ENCODE data around the gene C1orf74. TPM values are rescaled to one million over a fixed set of nuclear protein-coding genes. Genes with fewer than 3 reads are reported as not detected.

Gene C1orf74
- total RNA-seq, 3 donors from 2014 or later (not counting 1 experiment from before 2014, with no cell fraction given) = 0.75 to 0.88 (median 0.80) TPM

- H3K27ac Mint-ChIP-seq = no peak overlapping the region
- no peak for ATAC-seq
- peak overlapping the region; percentile 61 for H3K4me3 Mint-ChIP-seq
- WGBS (ENCODE audit: insufficient coverage) = 94% methylated on average over 1 of the region's 2 CpGs
- H3K36me3 Mint-ChIP-seq = peaks cover 10% of the 10 kb centered on the region
- TF ChIP-seq CTCF (IDR thresholded peaks at IDR 0.05) = no peak
- DNase-seq = no peak
- Histone ChIP-seq H3K27me3 (ENCODE audit: control insufficient read depth, insufficient read depth, low read length) (no peaks in the 10 kb centered on the region), H3K36me3 (ENCODE audit: control insufficient read depth, insufficient read depth, low read length) (peaks cover 37% of the 10 kb centered on the region), H3K27ac (ENCODE audit: low read length) (no peak overlapping the region), H3K4me1 (ENCODE audit: control insufficient read depth, insufficient read depth, low read length) (peaks cover 19% of the 10 kb centered on the region), H3K9me3 (ENCODE audit: control insufficient read depth, insufficient read depth, low read length) (no peaks in the 10 kb centered on the region), H3K4me3 (ENCODE audit: low read length) (no peak overlapping the region)
- H3K9me3 Mint-ChIP-seq = no peaks in the 10 kb centered on the region
- H3K27me3 Mint-ChIP-seq (ENCODE audit: low read depth in 2 of 2) = no peaks in the 10 kb centered on the region
- intact Hi-C loops (cut with micrococcal nuclease) = no loop called here
- peaks cover 14 to 27% of the 10 kb centered on the region in 2 donors for H3K4me1 Mint-ChIP-seq
These were observed 45.4 kb upstream of the C1orf74 start for GRCh38 chr1:209829716-209830115.

DNA sequence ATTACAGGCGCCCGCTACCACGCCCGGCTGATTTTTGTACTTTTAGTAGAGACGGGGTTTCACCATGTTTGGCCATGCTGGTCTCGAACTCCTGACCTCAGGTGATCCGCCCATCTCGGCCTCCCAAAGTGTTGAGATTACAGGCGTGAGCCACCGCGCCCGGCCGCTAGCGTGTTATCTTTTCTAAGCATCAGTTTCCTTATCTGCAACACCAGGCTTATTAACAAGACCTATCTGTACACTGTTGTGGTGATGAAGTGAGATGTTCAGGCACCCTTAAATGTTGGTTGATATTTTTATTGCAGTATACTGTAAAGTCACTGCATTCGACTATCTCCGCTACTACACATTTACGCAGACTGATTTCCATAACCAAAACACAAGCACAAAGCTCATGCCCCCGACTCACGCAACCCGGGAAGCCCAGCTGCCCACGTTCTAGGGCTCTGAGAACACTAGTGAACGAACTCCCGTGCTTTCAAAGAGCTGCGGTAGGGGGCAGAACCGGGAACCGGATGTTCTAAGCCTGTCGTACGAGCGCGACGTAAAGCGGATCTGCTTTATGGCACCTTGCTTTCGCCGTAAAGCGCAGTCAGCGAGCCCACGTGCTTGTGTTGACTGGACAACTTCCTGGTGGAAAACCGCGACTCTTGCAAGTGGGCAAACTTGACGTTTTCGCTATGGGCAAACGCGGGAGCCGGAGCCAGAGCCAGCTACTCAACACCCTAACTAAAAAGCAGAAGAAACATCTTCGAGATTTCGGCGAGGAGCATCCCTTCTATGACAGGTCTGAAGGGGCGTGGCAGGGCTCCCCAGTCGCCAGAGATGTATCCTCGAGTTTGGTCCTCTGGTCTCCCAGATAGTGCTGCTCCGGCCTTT is 43.3 kb upstream of the C1orf74 start, which contains the start of gene UTP25:
UTP25 (plus strand) TSS at position 589 of the 879 bp plus-strand sequence; CDS start at position 681, 92 bp downstream.
- peaks cover 24 to 37% of the 10 kb centered on the region in 2 donors for H3K4me1 Mint-ChIP-seq
- Histone ChIP-seq H3K9me3 (ENCODE audit: control insufficient read depth, insufficient read depth, low read length) (no peaks in the 10 kb centered on the region), H3K27me3 (ENCODE audit: control insufficient read depth, insufficient read depth, low read length) (peaks cover 5% of the 10 kb centered on the region), H3K4me1 (ENCODE audit: control insufficient read depth, insufficient read depth, low read length) (peaks cover 19% of the 10 kb centered on the region), H3K36me3 (ENCODE audit: control insufficient read depth, insufficient read depth, low read length) (peaks cover 16% of the 10 kb centered on the region), H3K27ac (ENCODE audit: low read length) (peak within 1 kb of the TSS; percentile 69), H3K4me3 (ENCODE audit: low read length) (peak within 1 kb of the TSS; percentile 81)
- peak within 1 kb of the TSS; percentile 92 for H3K4me3 Mint-ChIP-seq
- ATAC-seq = peak; percentile 88 to 97 (median 91)
- H3K9me3 Mint-ChIP-seq = no peaks in the 10 kb centered on the region
- H3K27me3 Mint-ChIP-seq (ENCODE audit: low read depth in 2 of 2) = peaks cover 5 to 7% of the 10 kb centered on the region in 2 donors
- intact Hi-C loops (cut with micrococcal nuclease) = loop anchor here (1.0 kb wide), 1 partner anchor 43 kb away; the partner anchor contains the start of gene C1orf74
- TF ChIP-seq CTCF (IDR thresholded peaks at IDR 0.05) = peak; percentile 63
- H3K27ac Mint-ChIP-seq = peak within 1 kb of the TSS; percentile 88 to 93
- no peaks in the 10 kb centered on the region for H3K36me3 Mint-ChIP-seq
- peak; percentile 91 to 98 for DNase-seq
- WGBS (ENCODE audit: insufficient coverage) = 15% methylated on average over 51 of the region's 51 CpGs

- no peak for ATAC-seq
These were observed 41.5 kb upstream of the C1orf74 start for GRCh38 chr1:209825591-209826434.

More at GRCh38 chr1:209825591-209826434, 41.5 kb upstream of the C1orf74 start:
- TF ChIP-seq CTCF (IDR thresholded peaks at IDR 0.05) = no peak
- H3K27ac ChIP-seq (ENCODE audit: low read length) = no peak overlapping the region
- Mint-ChIP-seq H3K9me3 (no peaks in the 10 kb centered on the region), H3K27me3 (ENCODE audit: low read depth in 2 of 2) (peaks cover 12 to 17% of the 10 kb centered on the region in 2 donors), H3K36me3 (no peaks in the 10 kb centered on the region), H3K4me3 (no peak overlapping the region), H3K4me1 (peaks cover 24 to 37% of the 10 kb centered on the region in 2 donors), H3K27ac (no peak overlapping the region)
- no peak for DNase-seq
- H3K4me1 ChIP-seq (ENCODE audit: control insufficient read depth, insufficient read depth, low read length) = peaks cover 19% of the 10 kb centered on the region
- peaks cover 6% of the 10 kb centered on the region for H3K27me3 ChIP-seq (ENCODE audit: control insufficient read depth, insufficient read depth, low read length)
- intact Hi-C loops (cut with micrococcal nuclease) = no loop called here
- H3K4me3 ChIP-seq (ENCODE audit: low read length) = no peak overlapping the region
- 84% methylated on average over 11 of the region's 11 CpGs for WGBS (ENCODE audit: insufficient coverage)
- peaks cover under 1% of the 10 kb centered on the region for H3K36me3 ChIP-seq (ENCODE audit: control insufficient read depth, insufficient read depth, low read length)
- no peaks in the 10 kb centered on the region for H3K9me3 ChIP-seq (ENCODE audit: control insufficient read depth, insufficient read depth, low read length)
